NT2/D1 (cell line): ENCODE data around the gene GRIN1.
A peak's percentile ranks its signal among the peaks of the same experiment; 100 is the strongest.

ENCODE experiments used
- DNase-seq: peaks from one replicate; pipeline ENCODE4 v3.0.0-alpha.2; 2011; ENCODE audit warnings: low read depth, low spot score
- H3K27me3 ChIP-seq: 2 replicates; pipeline ENCODE4 v1.6.0; 2011; ENCODE audit warnings: mild to moderate bottlenecking; ENCODE audit not compliant: insufficient read length, insufficient read depth
- H3K36me3 ChIP-seq: 2 replicates; pipeline ENCODE4 v1.6.1; 2011; ENCODE audit warnings: mild to moderate bottlenecking, low read length, mixed read lengths; ENCODE audit not compliant: insufficient read depth, insufficient read length
- H3K4me1 ChIP-seq: 2 replicates; pipeline ENCODE4 v1.5.1; 2011; ENCODE audit not compliant: insufficient read depth, insufficient read length
- H3K4me3 ChIP-seq: 2 replicates; pipeline ENCODE4 v1.5.1; 2011; ENCODE audit warnings: low read depth; ENCODE audit not compliant: insufficient read length
- H3K9ac ChIP-seq: 2 replicates; pipeline ENCODE4 v1.6.0; 2011; ENCODE audit warnings: low read depth; ENCODE audit not compliant: insufficient read length
- H3K9me3 ChIP-seq: 2 replicates; pipeline ENCODE4 v1.5.1; 2011; ENCODE audit warnings: mild to moderate bottlenecking, low read length; ENCODE audit not compliant: insufficient read depth
- SUZ12 ChIP-seq: IDR thresholded peaks from 2 replicates; pipeline ENCODE4 v1.6.1; 2011; ENCODE audit not compliant: insufficient read length, insufficient read depth; ENCODE audit errors: extremely low read depth
- YY1 ChIP-seq: IDR thresholded peaks from 2 replicates; pipeline ENCODE4 v1.6.1; 2011; ENCODE audit not compliant: insufficient read length, insufficient read depth
- ZNF274 ChIP-seq: IDR thresholded peaks from 2 replicates; pipeline ENCODE4 v1.6.1; 2011; ENCODE audit warnings: mild to moderate bottlenecking, low read depth, low read length

Gene GRIN1

DNA sequence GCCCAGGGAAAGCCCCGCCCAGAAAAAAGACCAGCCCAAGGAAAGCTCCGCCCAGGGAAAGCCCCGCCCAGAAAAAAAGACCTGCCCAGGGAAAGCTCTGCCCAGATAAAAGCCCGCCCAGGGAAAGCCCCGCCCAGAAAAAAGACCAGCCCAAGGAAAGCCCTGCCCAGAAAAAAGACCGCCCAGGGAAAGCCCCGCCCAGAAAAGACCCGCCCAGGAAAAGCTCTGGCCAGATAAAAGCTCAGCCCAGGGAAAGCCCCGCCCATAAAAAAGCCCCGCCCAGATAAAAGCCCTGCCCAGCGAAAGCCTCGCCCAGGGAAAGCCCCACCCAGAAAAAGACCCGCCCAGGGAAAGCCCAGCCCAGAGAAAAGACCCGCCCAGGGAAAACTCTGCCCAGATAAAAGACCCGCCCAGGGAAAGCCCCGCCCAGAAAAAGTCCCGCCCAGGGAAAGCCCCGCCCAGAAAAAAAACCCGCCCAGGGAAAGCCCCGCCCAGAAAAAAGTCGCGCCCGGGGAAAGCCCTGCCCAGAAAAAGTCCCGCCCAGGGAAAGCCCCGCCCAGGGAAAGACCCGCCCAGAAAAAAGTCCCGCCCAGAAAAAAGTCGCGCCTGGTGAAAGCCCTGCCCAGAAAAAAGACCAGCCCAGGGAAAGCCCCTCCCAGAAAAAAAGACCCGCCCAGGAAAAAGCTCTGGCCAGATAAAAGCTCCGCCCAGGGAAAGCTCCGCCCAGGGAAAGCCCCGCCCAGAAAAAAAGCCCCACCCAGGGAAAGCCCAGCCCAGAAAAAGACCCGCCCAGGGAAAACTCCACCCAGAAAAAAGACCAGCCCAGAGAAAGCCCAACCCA is 11.9 kb downstream of the GRIN1 start:
- TF ChIP-seq SUZ12 (no peak), YY1 (no peak), ZNF274 (no peak)
- no peaks in the 10 kb centered on the region for H3K9me3 ChIP-seq
- H3K4me1 ChIP-seq, result peaks cover 14% of the 10 kb centered on the region
- peak; percentile 76 for DNase-seq
- no peak overlapping the region for H3K9ac ChIP-seq
- no peaks in the 10 kb centered on the region for H3K36me3 ChIP-seq
- H3K4me3 ChIP-seq, result no peak overlapping the region
- H3K27me3 ChIP-seq, result peaks cover 14% of the 10 kb centered on the region

DNA sequence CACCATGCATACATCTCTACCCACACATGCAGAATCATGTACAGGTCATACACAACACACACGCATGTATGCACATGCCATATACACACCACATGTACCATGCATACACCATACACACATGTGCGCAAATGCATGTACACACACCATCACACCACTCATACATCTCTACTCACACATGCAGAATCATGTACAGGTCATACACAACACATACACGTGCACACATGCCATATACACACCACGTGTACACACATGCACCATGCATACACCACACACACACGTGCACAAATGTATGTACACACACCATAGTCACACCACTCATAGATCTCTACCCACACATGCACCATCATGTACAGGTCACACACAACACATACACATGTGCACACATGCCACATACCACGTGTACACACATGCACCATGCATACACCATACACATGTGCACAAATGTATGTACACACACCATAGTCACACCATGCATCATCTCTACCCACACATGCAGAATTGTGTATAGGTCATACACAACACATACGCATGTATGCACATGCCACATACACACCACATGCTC is 14.0 kb downstream of the GRIN1 start:
- Histone ChIP-seq H3K4me3 (no peak overlapping the region), H3K9me3 (no peaks in the 10 kb centered on the region), H3K36me3 (no peaks in the 10 kb centered on the region), H3K9ac (no peak overlapping the region), H3K4me1 (peaks cover 23% of the 10 kb centered on the region), H3K27me3 (peaks cover 33% of the 10 kb centered on the region)
- TF ChIP-seq ZNF274 (no peak), YY1 (no peak), SUZ12 (no peak)
- DNase-seq, result no peak

DNA sequence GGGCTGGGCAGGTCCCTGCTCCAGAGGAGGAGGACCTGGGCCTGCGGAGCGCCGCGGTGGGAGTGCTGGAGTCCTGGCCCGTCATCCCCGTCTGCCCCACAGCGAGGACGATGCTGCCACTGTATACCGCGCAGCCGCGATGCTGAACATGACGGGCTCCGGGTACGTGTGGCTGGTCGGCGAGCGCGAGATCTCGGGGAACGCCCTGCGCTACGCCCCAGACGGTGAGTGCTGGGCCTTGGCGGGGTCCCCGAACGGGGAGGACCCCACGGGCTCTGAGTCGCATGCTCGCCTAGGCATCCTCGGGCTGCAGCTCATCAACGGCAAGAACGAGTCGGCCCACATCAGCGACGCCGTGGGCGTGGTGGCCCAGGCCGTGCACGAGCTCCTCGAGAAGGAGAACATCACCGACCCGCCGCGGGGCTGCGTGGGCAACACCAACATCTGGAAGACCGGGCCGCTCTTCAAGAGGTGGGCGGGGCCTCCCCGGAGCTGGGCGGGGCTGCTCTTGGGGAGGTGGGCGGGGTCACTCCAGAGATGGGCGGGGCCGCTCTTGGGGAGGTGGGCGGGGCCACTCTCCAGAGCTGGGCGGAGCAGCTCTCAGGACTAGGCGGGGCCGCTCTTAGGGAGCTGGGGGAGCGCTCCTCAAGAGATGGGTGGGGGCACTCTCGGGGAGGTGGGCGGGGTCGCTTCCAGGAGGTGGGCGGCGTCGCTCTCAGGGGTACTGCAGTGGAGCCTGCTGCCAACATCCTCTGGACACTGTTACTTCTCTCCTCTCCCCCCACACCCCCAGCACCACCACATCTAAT is 17.8 kb downstream of the GRIN1 start:
- H3K9me3 ChIP-seq, result no peaks in the 10 kb centered on the region
- H3K4me3 ChIP-seq, result peak overlapping the region; percentile 52
- H3K9ac ChIP-seq, result peak overlapping the region; percentile 77
- DNase-seq, result no peak
- H3K36me3 ChIP-seq, result no peaks in the 10 kb centered on the region
- peaks cover 31% of the 10 kb centered on the region for H3K4me1 ChIP-seq
- H3K27me3 ChIP-seq, result peaks cover 68% of the 10 kb centered on the region
- TF ChIP-seq ZNF274 (no peak), YY1 (no peak), SUZ12 (no peak)

- Histone ChIP-seq H3K36me3 (no peaks in the 10 kb centered on the region), H3K4me1 (peaks cover 34% of the 10 kb centered on the region), H3K9me3 (no peaks in the 10 kb centered on the region), H3K9ac (peak overlapping the region; percentile 18), H3K27me3 (peaks cover 78% of the 10 kb centered on the region), H3K4me3 (no peak overlapping the region)
- no peak for DNase-seq
- no peak for TF ChIP-seq YY1
- no peak for TF ChIP-seq ZNF274
- TF ChIP-seq SUZ12, result no peak
Observed at GRCh38 chr9:137157618-137158415, 18.9 kb downstream of the GRIN1 start.

GRCh38 chr9:137158625-137159024 is 19.7 kb downstream of the GRIN1 start:
- H3K36me3 ChIP-seq, result no peaks in the 10 kb centered on the region
- H3K4me1 ChIP-seq, result peaks cover 37% of the 10 kb centered on the region
- H3K9me3 ChIP-seq, result no peaks in the 10 kb centered on the region
- peak overlapping the region; percentile 50 for H3K9ac ChIP-seq
- peaks cover 86% of the 10 kb centered on the region for H3K27me3 ChIP-seq
- TF ChIP-seq ZNF274, result no peak
- no peak for TF ChIP-seq SUZ12
- no peak overlapping the region for H3K4me3 ChIP-seq
- DNase-seq, result no peak

DNA sequence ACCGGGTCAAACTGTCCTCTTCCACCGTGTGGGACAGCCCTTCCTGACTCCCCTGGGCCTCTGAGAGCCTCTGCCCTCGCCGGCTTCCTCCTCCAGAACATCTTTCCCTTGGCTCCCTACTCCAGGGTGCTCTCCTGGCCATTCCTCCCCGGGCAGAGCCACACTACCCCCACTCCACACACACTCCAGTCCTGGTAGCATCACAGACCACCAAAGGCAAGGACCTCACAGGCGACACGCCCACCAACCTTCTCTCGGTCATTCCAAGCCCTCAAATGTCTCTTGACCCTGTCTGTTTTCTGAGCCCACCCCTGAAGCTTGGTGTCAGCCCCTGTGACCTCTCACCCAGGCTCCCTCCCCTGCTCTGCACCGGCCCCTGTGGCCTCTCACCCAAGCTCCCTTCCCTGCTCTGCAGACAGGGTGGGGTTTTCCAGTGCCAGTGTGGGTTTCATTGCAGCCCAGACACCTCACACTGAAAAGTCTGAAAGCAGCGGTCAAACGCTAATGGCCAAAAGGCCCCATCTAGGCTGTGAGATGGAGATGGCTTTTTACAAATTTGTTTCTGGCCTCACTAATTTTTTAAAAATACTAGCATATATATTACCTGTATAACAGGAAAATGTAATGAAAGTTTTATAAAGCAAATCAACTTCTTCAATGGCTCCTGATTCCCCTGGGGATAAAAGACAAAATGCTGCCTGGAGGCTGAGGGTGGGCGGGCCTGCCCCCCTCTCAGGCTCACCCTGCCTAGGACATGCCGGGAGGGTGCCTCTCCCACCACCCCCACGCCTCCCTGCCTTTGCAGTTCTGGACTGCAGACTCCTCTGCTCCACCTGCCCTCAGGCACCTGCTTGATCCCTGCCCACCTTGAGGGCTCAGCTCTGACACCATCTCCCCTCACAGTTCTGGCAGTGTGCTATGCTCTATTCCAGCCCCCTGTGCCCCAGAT is 20.4 kb downstream of the GRIN1 start:
- no peaks in the 10 kb centered on the region for H3K9me3 ChIP-seq
- no peak for DNase-seq
- peaks cover 93% of the 10 kb centered on the region for H3K27me3 ChIP-seq
- TF ChIP-seq YY1, result no peak
- no peak overlapping the region for H3K4me3 ChIP-seq
- H3K4me1 ChIP-seq, result peaks cover 40% of the 10 kb centered on the region
- no peaks in the 10 kb centered on the region for H3K36me3 ChIP-seq
- peak overlapping the region; percentile 50 for H3K9ac ChIP-seq
